ENCODE data around the gene DCAF16.

DCAF16 gene

GRCh38 chr4:17812801-17813200 is 2.2 kb upstream of the DCAF16 start:
- TF ChIP-seq POLR2AphosphoS5 (IDR thresholded peaks at IDR 0.05; ENCODE audit: low read depth, low read length), result no peak

GRCh38 chr4:17812125-17812524 is 1.6 kb upstream of the DCAF16 start:
- TF ChIP-seq SIN3A (IDR thresholded peaks at IDR 0.05; ENCODE audit: borderline replicate concordance, insufficient read depth, low read length) (no peak), TAF1 (IDR thresholded peaks at IDR 0.05; ENCODE audit: borderline replicate concordance, insufficient read depth, low read length) (no peak), REST (IDR thresholded peaks at IDR 0.05; ENCODE audit: insufficient read depth in 1 of 2, low read depth in 2 of 2, low read length in 2 of 2) (no peak), POLR2AphosphoS5 (IDR thresholded peaks at IDR 0.05; ENCODE audit: low read depth, low read length) (no peak), FOXP2 (optimal IDR thresholded peaks at IDR 0.05; ENCODE audit: borderline replicate concordance, extremely low read depth, extremely low read length, insufficient read depth) (no peak)

GRCh38 chr4:17811078-17811603 is 584 bp upstream of the DCAF16 start:
- TF ChIP-seq FOXP2 (optimal IDR thresholded peaks at IDR 0.05; ENCODE audit: borderline replicate concordance, extremely low read depth, extremely low read length, insufficient read depth) (peak; percentile 5), POLR2AphosphoS5 (IDR thresholded peaks at IDR 0.05; ENCODE audit: low read depth, low read length) (no peak), TAF1 (IDR thresholded peaks at IDR 0.05; ENCODE audit: borderline replicate concordance, insufficient read depth, low read length) (no peak)

- TF ChIP-seq FOXP2 (optimal IDR thresholded peaks at IDR 0.05; ENCODE audit: borderline replicate concordance, extremely low read depth, extremely low read length, insufficient read depth), result no peak
- no peak for TF ChIP-seq SIN3A (IDR thresholded peaks at IDR 0.05; ENCODE audit: borderline replicate concordance, insufficient read depth, low read length)
- no peak for TF ChIP-seq TAF1 (IDR thresholded peaks at IDR 0.05; ENCODE audit: borderline replicate concordance, insufficient read depth, low read length)
These were observed 890 bp downstream of the DCAF16 start for GRCh38 chr4:17809667-17810066.

GRCh38 chr4:17807446-17807845 is 3.1 kb downstream of the DCAF16 start:
- no peak for TF ChIP-seq POLR2AphosphoS5 (IDR thresholded peaks at IDR 0.05; ENCODE audit: low read depth, low read length)
- no peak for TF ChIP-seq REST (IDR thresholded peaks at IDR 0.05; ENCODE audit: insufficient read depth in 1 of 2, low read depth in 2 of 2, low read length in 2 of 2)
- no peak for TF ChIP-seq TAF1 (IDR thresholded peaks at IDR 0.05; ENCODE audit: borderline replicate concordance, insufficient read depth, low read length)
- no peak for TF ChIP-seq FOXP2 (optimal IDR thresholded peaks at IDR 0.05; ENCODE audit: borderline replicate concordance, extremely low read depth, extremely low read length, insufficient read depth)
- TF ChIP-seq SIN3A (IDR thresholded peaks at IDR 0.05; ENCODE audit: borderline replicate concordance, insufficient read depth, low read length), result no peak

- TF ChIP-seq SIN3A (IDR thresholded peaks at IDR 0.05; ENCODE audit: borderline replicate concordance, insufficient read depth, low read length), result no peak
- TF ChIP-seq FOXP2 (optimal IDR thresholded peaks at IDR 0.05; ENCODE audit: borderline replicate concordance, extremely low read depth, extremely low read length, insufficient read depth), result no peak
- no peak for TF ChIP-seq TAF1 (IDR thresholded peaks at IDR 0.05; ENCODE audit: borderline replicate concordance, insufficient read depth, low read length)
- no peak for TF ChIP-seq REST (IDR thresholded peaks at IDR 0.05; ENCODE audit: insufficient read depth in 1 of 2, low read depth in 2 of 2, low read length in 2 of 2)
These were observed 4.9 kb downstream of the DCAF16 start for GRCh38 chr4:17805580-17806155.
